Left ventricle myocardium inferior (tissue), 1 donor: ENCODE data around the gene POU3F2. TPM values are rescaled to one million over a fixed set of nuclear protein-coding genes. Genes with fewer than 3 reads are reported as not detected.

Source experiments
- DNase-seq: peaks from one replicate; pipeline ENCODE4 v3.0.0-alpha.2; 2020
- H3K27ac ChIP-seq: fragments of 200-600 bp; replicated peaks from 2 replicates; pipeline ENCODE4 v1.8.0; 2021
- H3K27me3 ChIP-seq: fragments of 200-600 bp; 2 replicates; pipeline ENCODE4 v1.8.0; 2021; ENCODE audit warnings: low read depth
- H3K36me3 ChIP-seq: fragments of 200-600 bp; 2 replicates; pipeline ENCODE4 v1.8.0; 2021
- H3K4me1 ChIP-seq: fragments of 200-600 bp; 2 replicates; pipeline ENCODE4 v1.8.0; 2021
- H3K4me3 ChIP-seq: fragments of 200-600 bp; 2 replicates; pipeline ENCODE4 v1.8.0; 2021; ENCODE audit warnings: mild to moderate bottlenecking, moderate library complexity
- H3K9me3 ChIP-seq: fragments of 200-600 bp; replicated peaks from 2 replicates; pipeline ENCODE4 v1.8.0; 2021
- CTCF ChIP-seq: fragments of 200-600 bp; IDR thresholded peaks from 2 replicates; pipeline ENCODE4 v1.8.0; 2021; ENCODE audit warnings: antibody characterized with exemption, mild to moderate bottlenecking, borderline replicate concordance
- intact Hi-C: fragments of 100-400 bp; cut with micrococcal nuclease; formaldehyde crosslinking; loops from one replicate; pipeline ENCODE4 v1.11.0; 2022
- total RNA-seq: library from RNA; stranded (reverse); fragmentation: NEBNext Ultra II Directional; extraction: Animal tissue kit (Norgen Biotek cat#: 25700); gene quantifications from one replicate; pipeline ENCODE4 v1.2.1, GENCODE V29; 2021
- donor health status: DM: no; HTN: yes; CAD: no; lungs with severe emphysema.

POU3F2 gene
- total RNA-seq, 1 donor from 2014 or later = not detected

- Histone ChIP-seq H3K36me3 (peaks cover 29% of the 10 kb centered on the region), H3K4me1 (peaks cover 4% of the 10 kb centered on the region), H3K4me3 (no peak overlapping the region), H3K9me3 (no peaks in the 10 kb centered on the region), H3K27ac (no peak overlapping the region), H3K27me3 (no peaks in the 10 kb centered on the region)
- TF ChIP-seq CTCF = no peak
- intact Hi-C loops = no loop called here
- no peak for DNase-seq
Measured at GRCh38 chr6:98877250-98877649, 42.9 kb downstream of the POU3F2 start.

- Histone ChIP-seq H3K27ac (no peak overlapping the region), H3K4me1 (peaks cover 4% of the 10 kb centered on the region), H3K27me3 (no peaks in the 10 kb centered on the region), H3K4me3 (no peak overlapping the region), H3K36me3 (peaks cover 31% of the 10 kb centered on the region), H3K9me3 (no peaks in the 10 kb centered on the region)
- intact Hi-C loops = no loop called here
- no peak for DNase-seq
- TF ChIP-seq CTCF = no peak
Measured at GRCh38 chr6:98880486-98880885, 46.1 kb downstream of the POU3F2 start.

GRCh38 chr6:98885330-98885729 is 51.0 kb downstream of the POU3F2 start:
- Histone ChIP-seq H3K27ac (no peak overlapping the region), H3K9me3 (no peaks in the 10 kb centered on the region), H3K4me1 (no peaks in the 10 kb centered on the region), H3K27me3 (no peaks in the 10 kb centered on the region), H3K4me3 (no peak overlapping the region), H3K36me3 (peaks cover 22% of the 10 kb centered on the region)
- DNase-seq = no peak
- no peak for TF ChIP-seq CTCF
- intact Hi-C loops = no loop called here

- Histone ChIP-seq H3K4me3 (no peak overlapping the region), H3K4me1 (peaks cover 5% of the 10 kb centered on the region), H3K27me3 (no peaks in the 10 kb centered on the region), H3K27ac (no peak overlapping the region), H3K9me3 (no peaks in the 10 kb centered on the region), H3K36me3 (peaks cover 20% of the 10 kb centered on the region)
- intact Hi-C loops = no loop called here
- DNase-seq = no peak
- no peak for TF ChIP-seq CTCF
Measured at GRCh38 chr6:98887650-98888049, 53.3 kb downstream of the POU3F2 start.

Other genes starting within 250 kb of the POU3F2 start
- 17.2 TPM for gene FBXL4, start 113.4 kb downstream of the POU3F2 start, total RNA-seq